BE2C (cell line): Measurements from ENCODE around the gene C10orf90.

Experiments
- DNase-seq: peaks from one replicate; pipeline ENCODE4 v3.0.0-alpha.2; 2020
- H3K27me3 ChIP-seq: fragments of 250-450 bp; sonication (Bioruptor Pico); 2 replicates; pipeline ENCODE4 v1.5.1; 2020; ENCODE audit warnings: mild to moderate bottlenecking
- H3K36me3 ChIP-seq: fragments of 250-450 bp; sonication (Bioruptor Pico); 2 replicates; pipeline ENCODE4 v1.5.1; 2020; ENCODE audit warnings: mild to moderate bottlenecking
- H3K4me1 ChIP-seq: fragments of 250-450 bp; sonication (Bioruptor Pico); 2 replicates; pipeline ENCODE4 v1.5.1; 2020
- H3K4me3 ChIP-seq: 2 replicates; pipeline ENCODE4 v1.5.1; 2011; ENCODE audit warnings: low read depth, low read length
- H3K9me3 ChIP-seq: fragments of 250-450 bp; sonication (Bioruptor Pico); 2 replicates; pipeline ENCODE4 v1.5.1; 2020
- CTCF ChIP-seq: IDR thresholded peaks from 2 replicates; pipeline ENCODE4 v1.5.1; 2012; ENCODE audit warnings: mild to moderate bottlenecking, low read depth, low read length

Gene C10orf90

GRCh38 chr10:126516515-126516914 is 154.0 kb downstream of the C10orf90 start:
- Histone ChIP-seq H3K27me3 (no peaks in the 10 kb centered on the region), H3K36me3 (no peaks in the 10 kb centered on the region), H3K9me3 (no peaks in the 10 kb centered on the region), H3K4me3 (no peak overlapping the region), H3K4me1 (no peaks in the 10 kb centered on the region)
- TF ChIP-seq CTCF = no peak
- DNase-seq = no peak

- Histone ChIP-seq H3K4me3 (no peak overlapping the region), H3K4me1 (no peaks in the 10 kb centered on the region), H3K27me3 (no peaks in the 10 kb centered on the region), H3K36me3 (no peaks in the 10 kb centered on the region), H3K9me3 (no peaks in the 10 kb centered on the region)
- no peak for DNase-seq
- TF ChIP-seq CTCF = no peak
Observed at GRCh38 chr10:126511917-126512479, 158.5 kb downstream of the C10orf90 start.

- no peak overlapping the region for H3K4me3 ChIP-seq
- TF ChIP-seq CTCF = no peak
- DNase-seq = no peak
- H3K9me3 ChIP-seq = no peaks in the 10 kb centered on the region
- no peaks in the 10 kb centered on the region for H3K4me1 ChIP-seq
- H3K36me3 ChIP-seq = no peaks in the 10 kb centered on the region
- H3K27me3 ChIP-seq = no peaks in the 10 kb centered on the region
Observed at GRCh38 chr10:126509182-126509581, 161.3 kb downstream of the C10orf90 start.

GRCh38 chr10:126508535-126509040 is 161.9 kb downstream of the C10orf90 start:
- no peaks in the 10 kb centered on the region for H3K9me3 ChIP-seq
- no peak for TF ChIP-seq CTCF
- DNase-seq = no peak
- no peak overlapping the region for H3K4me3 ChIP-seq
- H3K36me3 ChIP-seq = no peaks in the 10 kb centered on the region
- H3K4me1 ChIP-seq = no peaks in the 10 kb centered on the region
- H3K27me3 ChIP-seq = no peaks in the 10 kb centered on the region

GRCh38 chr10:126504761-126505112 is 165.8 kb downstream of the C10orf90 start:
- TF ChIP-seq CTCF = no peak
- Histone ChIP-seq H3K36me3 (no peaks in the 10 kb centered on the region), H3K9me3 (no peaks in the 10 kb centered on the region), H3K27me3 (no peaks in the 10 kb centered on the region), H3K4me3 (no peak overlapping the region), H3K4me1 (no peaks in the 10 kb centered on the region)
- DNase-seq = no peak

GRCh38 chr10:126504063-126504760 is 166.3 kb downstream of the C10orf90 start:
- H3K4me3 ChIP-seq = no peak overlapping the region
- H3K4me1 ChIP-seq = no peaks in the 10 kb centered on the region
- H3K36me3 ChIP-seq = no peaks in the 10 kb centered on the region
- H3K9me3 ChIP-seq = no peaks in the 10 kb centered on the region
- peak; percentile 79 for TF ChIP-seq CTCF
- peak; percentile 62 for DNase-seq
- no peaks in the 10 kb centered on the region for H3K27me3 ChIP-seq
